H54 (cell line): ENCODE measurements around the gene TOGARAM2.

ENCODE experiments used
- DNase-seq: peaks from one replicate; pipeline ENCODE4 v3.0.0; 2011; ENCODE audit warnings: low spot score, mixed read lengths; ENCODE audit not compliant: insufficient read length
- FAIRE-seq: peaks from 3 replicates; lab custom pipeline; 2011; peaks lifted over from hg19 to GRCh38; lab: Jason Lieb, UNC
- POLR2A ChIP-seq: IDR thresholded peaks from 2 replicates; pipeline ENCODE4 v1.6.1; 2011; ENCODE audit warnings: low read depth, mild to moderate bottlenecking, low read length

TOGARAM2 gene

DNA sequence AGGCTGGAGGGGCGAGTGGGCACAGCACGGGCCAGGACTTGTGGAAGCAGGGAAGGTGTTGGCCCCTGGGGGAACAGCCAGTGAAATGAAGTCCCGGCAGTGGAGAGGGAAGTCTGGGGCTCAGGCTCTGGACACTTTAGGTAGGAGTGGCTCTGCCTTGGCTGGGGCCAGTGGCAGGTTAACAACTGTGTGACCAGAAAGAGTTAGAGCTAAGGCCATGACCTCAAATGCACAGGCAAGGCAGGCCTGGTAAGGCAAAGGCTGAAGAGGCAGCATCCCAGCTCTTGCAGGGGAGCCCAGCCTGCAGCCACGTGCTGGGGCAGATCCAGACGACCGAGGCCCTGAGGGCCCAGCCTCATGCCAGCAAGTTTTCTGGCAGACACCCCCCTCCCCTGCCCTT is 71.7 kb downstream of the TOGARAM2 start:
- TF ChIP-seq POLR2A: no peak
- no peak for DNase-seq

DNA sequence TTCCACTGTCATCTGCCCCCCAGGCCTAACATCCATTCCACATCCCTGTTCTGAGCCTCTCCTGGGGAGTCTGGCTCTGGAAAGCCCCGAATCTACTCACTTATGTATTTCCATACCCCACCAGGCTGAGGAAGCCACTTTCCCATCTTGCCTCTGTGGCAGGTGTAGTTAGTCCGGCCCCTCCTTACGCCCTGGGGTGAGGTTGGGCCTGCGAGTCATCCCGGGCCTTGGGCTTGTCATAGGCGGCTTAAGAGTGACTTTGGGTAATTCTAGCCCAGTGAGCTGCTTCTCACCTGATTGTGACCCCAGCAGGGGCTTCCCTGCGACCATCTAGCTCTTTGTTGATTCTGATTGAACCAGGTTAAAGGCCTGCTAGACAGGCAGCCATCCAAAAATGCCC is 72.1 kb downstream of the TOGARAM2 start:
- DNase-seq (peak; percentile 23), FAIRE-seq (no peak)
- no peak for TF ChIP-seq POLR2A

More for the DNA sequence above, 71.7 kb downstream of the TOGARAM2 start:
- no peak for FAIRE-seq

GRCh38 chr2:29053670-29054400 is 72.7 kb downstream of the TOGARAM2 start:
- FAIRE-seq: no peak
- no peak for DNase-seq
- TF ChIP-seq POLR2A: no peak

- FAIRE-seq (no peak), DNase-seq (no peak)
- TF ChIP-seq POLR2A: no peak
Measured at GRCh38 chr2:29054430-29054829, 73.3 kb downstream of the TOGARAM2 start.

DNA sequence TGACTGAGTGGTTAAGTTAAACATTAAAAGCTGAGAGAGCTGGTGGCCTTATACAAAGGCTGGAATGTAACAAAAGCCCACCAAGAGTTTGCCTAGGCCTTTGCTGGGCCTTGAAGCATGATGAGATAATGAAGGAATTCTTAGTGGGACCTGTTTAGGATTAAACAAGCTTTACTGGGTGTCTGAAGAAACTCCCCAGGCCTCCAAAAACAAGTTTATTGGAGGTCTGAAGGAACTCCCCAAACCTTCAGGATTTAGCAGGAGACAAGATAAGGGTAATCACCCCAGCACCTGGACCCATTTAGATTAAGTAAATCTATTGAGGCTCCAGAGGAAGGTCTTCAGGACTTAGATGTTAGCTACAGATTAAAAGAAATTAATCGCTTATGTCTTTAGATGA is 74.5 kb downstream of the TOGARAM2 start:
- no peak for TF ChIP-seq POLR2A
- FAIRE-seq: no peak

DNA sequence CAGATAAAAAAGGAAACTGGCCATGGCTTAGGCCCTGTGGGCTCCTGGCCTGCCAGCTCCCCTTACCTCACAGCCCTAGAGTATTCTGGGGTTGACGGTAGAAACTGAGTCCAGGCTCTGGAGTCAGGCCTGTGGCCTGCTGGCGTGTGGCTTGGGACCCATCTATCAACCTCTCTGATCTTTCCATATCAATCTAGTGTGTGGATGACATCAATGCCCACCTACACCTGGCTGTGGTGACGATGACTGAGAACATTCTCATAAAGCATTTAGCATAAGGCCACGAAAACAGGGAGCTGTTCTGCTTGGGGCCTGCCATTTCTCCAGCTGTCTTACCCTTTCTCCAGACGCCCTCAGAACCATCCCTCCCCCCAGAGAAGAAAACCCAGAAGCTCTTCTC is 75.4 kb downstream of the TOGARAM2 start:
- DNase-seq (no peak), FAIRE-seq (no peak)
- no peak for TF ChIP-seq POLR2A

More for the DNA sequence above, 74.5 kb downstream of the TOGARAM2 start:
- no peak for DNase-seq

DNA sequence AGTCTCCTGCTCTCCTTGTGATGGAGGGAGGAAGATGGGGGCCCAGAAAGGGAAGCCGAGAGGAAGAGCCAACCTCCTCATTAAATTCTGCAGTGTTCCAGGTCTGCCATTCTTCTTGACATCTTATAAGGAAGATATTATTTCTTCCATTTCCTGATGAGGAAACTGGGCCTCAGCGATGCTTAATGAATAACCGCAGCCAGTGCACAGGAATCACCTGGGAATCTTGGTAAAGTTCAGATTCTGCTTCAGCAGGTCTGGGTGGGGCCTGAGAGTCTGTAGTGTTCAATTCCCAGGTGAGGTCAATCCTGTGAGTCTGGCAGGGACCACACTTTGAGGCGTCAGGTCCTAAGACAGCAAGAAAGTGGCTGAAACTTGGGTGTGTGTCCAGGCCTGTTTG is 75.9 kb downstream of the TOGARAM2 start:
- no peak for DNase-seq
- FAIRE-seq: no peak
- TF ChIP-seq POLR2A: no peak

DNA sequence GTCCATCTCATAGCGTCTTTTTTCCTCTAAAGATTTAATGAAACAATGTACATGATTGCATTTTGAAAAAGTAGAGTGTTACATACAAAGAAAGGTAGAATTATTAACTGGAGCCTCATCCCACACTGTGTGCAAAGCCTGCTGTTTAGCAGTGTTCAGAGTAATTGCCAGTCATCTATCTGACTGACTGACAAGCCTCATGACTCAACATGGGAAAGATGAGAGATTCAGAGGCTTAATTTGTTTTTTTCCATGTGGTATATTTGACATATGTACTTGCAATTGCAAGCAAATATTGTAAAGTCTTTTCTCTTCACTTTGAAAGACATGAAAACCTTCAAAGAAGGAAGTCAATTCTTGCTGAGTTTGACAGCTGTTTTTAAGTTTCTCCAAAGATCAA is 78.5 kb downstream of the TOGARAM2 start:
- no peak for DNase-seq
- no peak for TF ChIP-seq POLR2A
- FAIRE-seq: no peak

GRCh38 chr2:29060441-29060840 is 79.3 kb downstream of the TOGARAM2 start:
- FAIRE-seq: no peak

DNA sequence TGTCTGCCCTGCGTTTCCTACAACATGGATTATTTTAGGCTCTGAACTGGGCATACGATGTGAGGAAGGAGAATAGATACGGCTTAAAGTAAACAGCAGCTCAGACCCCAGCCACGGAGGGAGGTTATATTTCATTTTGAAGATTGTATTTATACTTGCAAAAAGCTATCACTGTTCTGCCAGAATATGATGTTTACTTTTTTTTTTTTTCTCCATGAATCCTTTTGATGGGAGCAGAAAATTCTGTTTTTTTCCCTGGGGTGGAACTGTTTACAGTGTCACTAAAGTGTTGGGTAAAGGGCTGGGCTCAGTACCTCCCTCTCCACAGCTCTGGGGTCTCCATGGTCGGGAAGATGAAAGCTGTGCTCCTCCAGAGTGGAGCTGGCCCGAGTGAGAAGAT is 80.1 kb downstream of the TOGARAM2 start:
- FAIRE-seq: no peak
- no peak for TF ChIP-seq POLR2A
- DNase-seq: no peak

More at GRCh38 chr2:29060441-29060840, 79.3 kb downstream of the TOGARAM2 start:
- TF ChIP-seq POLR2A: no peak
- DNase-seq: no peak

- no peak for DNase-seq
- no peak for TF ChIP-seq POLR2A
- no peak for FAIRE-seq
Measured at GRCh38 chr2:29061616-29062015, 80.5 kb downstream of the TOGARAM2 start.

DNA sequence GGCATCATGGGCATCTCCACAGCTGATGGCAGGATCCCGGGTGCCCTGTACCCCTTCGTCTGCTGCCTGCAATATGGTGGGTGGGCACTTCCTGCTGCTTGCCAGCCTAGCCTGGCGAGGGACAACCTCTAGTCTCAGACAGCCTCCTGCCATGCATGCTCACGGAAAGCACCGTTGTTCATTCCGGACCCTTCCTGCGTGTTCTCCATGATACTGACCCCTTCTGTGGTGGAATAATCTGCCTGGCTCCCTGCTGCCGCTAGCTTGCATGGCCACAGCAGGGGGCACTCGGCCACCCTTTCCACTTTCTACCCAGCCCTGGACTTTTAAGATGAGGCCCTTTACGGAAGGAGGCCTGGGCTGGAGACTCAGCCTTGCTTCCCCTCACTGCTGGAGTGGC is 81.3 kb downstream of the TOGARAM2 start:
- DNase-seq: no peak
- FAIRE-seq: no peak
- no peak for TF ChIP-seq POLR2A

DNA sequence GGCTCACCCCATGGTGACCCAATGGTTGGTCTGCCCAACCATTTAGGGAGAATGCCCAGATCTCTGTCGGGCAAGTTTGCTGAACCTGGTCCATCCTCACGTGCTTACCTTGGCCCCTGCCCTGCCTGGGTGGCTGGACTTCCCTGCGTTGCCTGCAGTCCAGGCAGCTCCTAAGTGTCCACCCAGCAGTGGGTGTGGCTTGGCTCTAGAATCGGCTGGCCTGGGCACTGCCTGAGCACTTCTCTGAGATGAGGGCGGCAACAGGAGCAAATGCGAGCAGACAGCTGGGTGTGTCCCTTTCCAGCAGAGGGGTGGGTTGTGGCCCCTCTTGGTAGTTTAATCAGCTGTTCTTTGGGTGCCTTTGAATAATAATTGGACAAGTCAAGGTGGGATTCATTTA is 82.0 kb downstream of the TOGARAM2 start:
- no peak for TF ChIP-seq POLR2A
- DNase-seq (no peak), FAIRE-seq (no peak)

DNA sequence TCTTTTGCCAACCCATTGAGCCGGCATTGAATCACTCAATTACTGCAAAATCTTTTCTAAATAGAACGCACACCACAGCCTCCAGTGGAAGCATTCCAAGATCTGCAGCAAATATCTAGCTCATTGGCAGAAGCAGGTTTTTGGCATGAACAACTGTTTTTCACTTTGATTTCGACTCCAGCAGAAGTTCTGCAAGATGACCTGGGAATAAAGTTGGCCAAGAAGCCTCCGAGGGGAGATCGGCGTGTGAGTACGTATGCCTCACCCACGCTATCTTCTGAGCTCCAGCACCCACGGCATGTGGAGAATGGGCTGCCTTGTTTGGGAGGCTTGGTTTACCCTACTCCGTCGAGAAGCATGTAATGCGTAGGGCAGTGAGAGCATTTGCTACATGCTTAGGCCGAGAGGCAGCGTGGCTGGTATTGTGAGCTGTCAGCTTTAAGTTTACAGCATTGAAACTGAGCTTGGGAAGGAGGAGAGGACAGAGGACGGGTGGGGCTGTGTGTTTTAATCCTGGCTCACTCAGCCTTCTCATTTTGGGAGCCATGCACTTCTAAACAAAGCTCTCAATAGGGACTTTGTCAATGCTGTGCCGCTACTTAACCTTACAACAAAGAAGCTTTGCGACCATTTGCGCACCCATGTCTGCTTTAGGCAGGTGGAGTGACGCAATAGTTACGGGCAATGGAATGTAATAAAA is 82.7 kb downstream of the TOGARAM2 start:
- no peak for TF ChIP-seq POLR2A
- FAIRE-seq (no peak), DNase-seq (no peak)

GRCh38 chr2:29064346-29064715 is 83.2 kb downstream of the TOGARAM2 start:
- FAIRE-seq: no peak

More at GRCh38 chr2:29064346-29064715, 83.2 kb downstream of the TOGARAM2 start:
- TF ChIP-seq POLR2A: no peak
- no peak for DNase-seq
